GM23248 (cell line): ENCODE results near the gene FREM1. TPM values are rescaled to one million over a fixed set of nuclear protein-coding genes. Genes with fewer than 3 reads are reported as not detected.

ENCODE experiments used
- DNase-seq: peaks from one replicate; pipeline ENCODE4 v3.0.0-alpha.2; 2015
- H2AFZ ChIP-seq: fragments of 200-600 bp; sonication (generic); 2 replicates; pipeline ENCODE4 v1.6.1; 2016; ENCODE audit warnings: antibody characterized with exemption
- H3F3A ChIP-seq: fragments of 200-600 bp; sonication (generic); 2 replicates; pipeline ENCODE4 v1.6.1; 2016; ENCODE audit warnings: mild to moderate bottlenecking, antibody characterized with exemption, mixed run types; ENCODE audit not compliant: insufficient read depth
- H3K27ac ChIP-seq: fragments of 200-600 bp; sonication (generic); 2 replicates; pipeline ENCODE4 v1.5.1; 2016; ENCODE audit warnings: mild to moderate bottlenecking
- H3K27me3 ChIP-seq: fragments of 200-600 bp; sonication (generic); replicated peaks from 2 replicates; pipeline ENCODE4 v1.6.1; 2016; ENCODE audit warnings: mild to moderate bottlenecking; ENCODE audit not compliant: insufficient read depth
- H3K36me3 ChIP-seq: fragments of 200-600 bp; sonication (generic); 2 replicates; pipeline ENCODE4 v1.6.1; 2016; ENCODE audit warnings: low read depth, mild to moderate bottlenecking
- H3K4me1 ChIP-seq: fragments of 200-600 bp; sonication (generic); 2 replicates; pipeline ENCODE4 v1.6.1; 2016; ENCODE audit warnings: mild to moderate bottlenecking; ENCODE audit not compliant: insufficient read depth
- H3K4me2 ChIP-seq: fragments of 200-600 bp; sonication (generic); one replicate; pipeline ENCODE4 v1.6.1; 2016; ENCODE audit warnings: mild to moderate bottlenecking; ENCODE audit not compliant: unreplicated experiment
- H3K4me3 ChIP-seq: fragments of 200-600 bp; sonication (generic); 2 replicates; pipeline ENCODE4 v1.5.1; 2016; ENCODE audit warnings: mild to moderate bottlenecking
- H3K79me2 ChIP-seq: fragments of 200-600 bp; sonication (generic); 2 replicates; pipeline ENCODE4 v1.6.1; 2016; ENCODE audit warnings: mild to moderate bottlenecking; ENCODE audit not compliant: insufficient read depth
- H3K9ac ChIP-seq: fragments of 200-600 bp; sonication (generic); 2 replicates; pipeline ENCODE4 v1.6.1; 2016; ENCODE audit warnings: mild to moderate bottlenecking
- H3K9me2 ChIP-seq: fragments of 200-600 bp; sonication (generic); 2 replicates; pipeline ENCODE4 v1.6.1; 2016; ENCODE audit warnings: mixed run types, mild to moderate bottlenecking, moderate library complexity; ENCODE audit not compliant: insufficient read depth
- H3K9me3 ChIP-seq: fragments of 200-600 bp; sonication (generic); one replicate; pipeline ENCODE4 v1.6.1; 2017; ENCODE audit warnings: low read depth
- H4K20me1 ChIP-seq: fragments of 200-600 bp; sonication (generic); 2 replicates; pipeline ENCODE4 v1.6.0; 2016; ENCODE audit not compliant: insufficient read depth
- EZH2 ChIP-seq: fragments of 200-600 bp; sonication (generic); IDR thresholded peaks from 2 replicates; pipeline ENCODE4 v1.6.1; 2018; ENCODE audit warnings: antibody characterized with exemption, mild to moderate bottlenecking; ENCODE audit not compliant: insufficient read depth, poor library complexity, severe bottlenecking
- EZH2phosphoT487 ChIP-seq: fragments of 200-600 bp; sonication (generic); IDR thresholded peaks from 2 replicates; pipeline ENCODE4 v1.6.1; 2018; ENCODE audit warnings: antibody characterized with exemption, moderate library complexity, mild to moderate bottlenecking, low read depth; ENCODE audit not compliant: insufficient read depth
- WGBS, 2 experiments: methylation state at CpG; one replicate each; pipeline ENCODE4 v1.1.6; 2015 to 2017; ENCODE audit warnings: low lambda C conversion rate in 2 of 2, low coverage in 1 of 2; ENCODE audit errors: missing lambda C conversion rate in 2 of 2; 5-methylcytosine and 5-hydroxymethylcytosine counted together
- in situ Hi-C: fragments of 300-500 bp; cut with MboI; formaldehyde crosslinking; loops from 2 replicates; pipeline ENCODE4 v1.15.0; 2020
- polyA plus RNA-seq: library from polyadenylated mRNA; unstranded; fragments of >200 nt; fragmentation: Nextera tagmentation; extraction: Ambion mirVana; gene quantifications from 2 replicates; pipeline ENCODE4 v1.2.1, GENCODE V29; 2016
- total RNA-seq: library from RNA; depleted of rRNA; stranded (reverse); fragments of >200 nt; shearing (Covaris generic); gene quantifications from 2 replicates; pipeline ENCODE4 v1.2.3, GENCODE V29; 2014

FREM1 gene
- total and polyA plus RNA-seq, 2 experiments from 2014 or later, result 0.11 to 0.31 TPM

DNA sequence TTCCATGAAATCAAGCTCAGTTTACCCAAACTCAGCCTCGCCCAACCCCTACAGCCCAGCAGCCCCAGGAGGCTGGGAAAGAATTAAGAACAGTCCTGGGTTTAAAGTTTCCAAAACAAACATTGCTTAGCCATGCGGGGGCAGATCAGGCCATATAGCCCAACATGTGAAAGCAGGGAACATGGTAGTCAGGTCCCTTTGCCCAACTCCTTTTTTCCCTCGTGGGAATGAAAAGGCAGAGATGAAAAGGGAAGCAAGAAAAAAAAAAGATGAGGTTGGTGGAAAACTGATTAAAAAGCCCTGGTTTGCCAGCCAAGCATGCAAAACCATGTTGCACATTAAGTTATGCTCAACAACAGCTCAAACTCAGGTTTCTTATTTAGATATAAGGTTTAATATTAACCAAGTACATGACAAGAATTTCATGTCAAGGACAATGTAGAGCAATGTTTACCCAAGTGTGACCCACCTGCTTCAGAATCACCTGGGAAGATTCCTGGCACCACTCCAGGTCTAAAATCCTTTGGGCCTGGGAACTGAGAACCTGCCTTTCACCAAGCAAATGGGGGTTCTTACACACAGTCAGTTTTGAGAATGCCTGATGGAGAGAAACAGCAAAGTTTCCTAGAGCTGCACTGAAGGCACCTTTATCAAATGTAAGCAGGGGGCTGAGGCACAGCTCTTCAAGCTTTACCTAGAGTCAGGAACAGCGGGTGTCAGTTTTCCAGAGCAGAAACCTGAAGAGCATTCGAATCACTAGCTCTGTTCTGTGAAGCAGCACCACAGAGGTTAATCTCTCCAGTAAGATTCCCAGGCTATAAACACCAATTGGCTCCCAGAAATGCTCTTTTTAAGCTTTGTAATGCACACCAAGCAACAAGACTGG lies 1.7 kb downstream of the FREM1 start:
- H3K4me2 ChIP-seq, result no peak overlapping the region

DNA sequence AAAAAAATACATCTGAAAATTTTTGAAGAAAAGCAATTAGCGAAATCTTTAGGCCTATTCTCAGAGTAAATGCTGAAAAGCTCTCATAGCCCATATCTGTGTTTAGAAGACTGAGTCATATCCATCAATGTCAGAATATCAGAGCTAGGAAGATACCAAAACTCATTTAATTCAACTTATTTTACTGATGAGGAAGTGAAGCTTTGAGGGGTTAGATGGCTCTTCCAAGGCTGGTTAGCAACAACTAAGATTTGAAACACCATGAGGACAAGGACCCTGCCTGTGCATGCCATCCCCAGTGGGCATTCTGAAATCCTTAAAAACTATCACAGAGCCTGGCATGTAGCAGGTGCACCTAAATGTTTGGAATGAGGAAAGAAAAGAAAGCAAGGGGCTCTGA lies 2.5 kb downstream of the FREM1 start:
- no peak overlapping the region for H3K27ac ChIP-seq
- H3K79me2 ChIP-seq, result no peaks in the 10 kb centered on the region
- in situ Hi-C loops, result no loop called here

More for the DNA sequence above, 1.7 kb downstream of the FREM1 start:
- no peaks in the 10 kb centered on the region for H3K9me3 ChIP-seq
- TF ChIP-seq EZH2, result no peak
- no peak for TF ChIP-seq EZH2phosphoT487
- H2AFZ ChIP-seq, result no peak overlapping the region
- no peaks in the 10 kb centered on the region for H3K9me2 ChIP-seq
- in situ Hi-C loops, result no loop called here
- no peaks in the 10 kb centered on the region for H3K27me3 ChIP-seq
- no peak for DNase-seq
- no peaks in the 10 kb centered on the region for H3F3A ChIP-seq
- WGBS, 2 experiments, result 30 to 37% methylated on average over 5 of the region's 5 CpGs
- H4K20me1 ChIP-seq, result no peaks in the 10 kb centered on the region
- H3K4me1 ChIP-seq, result 0 out of 2 replicates have a peak, but pooled peaks cover 5% of the 10 kb centered on the region
- H3K36me3 ChIP-seq, result no peaks in the 10 kb centered on the region
- H3K79me2 ChIP-seq, result no peaks in the 10 kb centered on the region
- H3K27ac ChIP-seq, result no peak overlapping the region
- H3K4me3 ChIP-seq, result no peak overlapping the region
- no peak overlapping the region for H3K9ac ChIP-seq

GRCh38 chr9:14907360-14907685 lies 2.9 kb downstream of the FREM1 start:
- H3K79me2 ChIP-seq, result no peaks in the 10 kb centered on the region
- H3K4me2 ChIP-seq, result no peak overlapping the region
- no peaks in the 10 kb centered on the region for H3K9me2 ChIP-seq
- H3K27ac ChIP-seq, result no peak overlapping the region
- H2AFZ ChIP-seq, result no peak overlapping the region
- 81 to 85% methylated on average over 5 of the region's 5 CpGs for WGBS, 2 experiments
- TF ChIP-seq EZH2phosphoT487, result no peak
- TF ChIP-seq EZH2, result no peak
- no peaks in the 10 kb centered on the region for H3K9me3 ChIP-seq
- H3F3A ChIP-seq, result 0 out of 2 replicates have a peak, but pooled peaks cover 4% of the 10 kb centered on the region
- DNase-seq, result no peak
- no peaks in the 10 kb centered on the region for H4K20me1 ChIP-seq
- peaks cover 13% of the 10 kb centered on the region for H3K4me1 ChIP-seq
- no peaks in the 10 kb centered on the region for H3K36me3 ChIP-seq
- H3K4me3 ChIP-seq, result no peak overlapping the region
- in situ Hi-C loops, result no loop called here
- H3K9ac ChIP-seq, result no peak overlapping the region
- H3K27me3 ChIP-seq, result no peaks in the 10 kb centered on the region

More for the DNA sequence above, 2.5 kb downstream of the FREM1 start:
- TF ChIP-seq EZH2phosphoT487, result no peak
- H3K36me3 ChIP-seq, result no peaks in the 10 kb centered on the region
- H3K4me1 ChIP-seq, result peaks cover 10% of the 10 kb centered on the region
- no peak overlapping the region for H3K9ac ChIP-seq
- no peaks in the 10 kb centered on the region for H3K9me3 ChIP-seq
- no peak for DNase-seq
- WGBS, 2 experiments, result 87 to 92% methylated on average over 1 of the region's 1 CpG
- H3K9me2 ChIP-seq, result no peaks in the 10 kb centered on the region
- no peaks in the 10 kb centered on the region for H3K27me3 ChIP-seq
- no peak overlapping the region for H3K4me2 ChIP-seq
- H3K4me3 ChIP-seq, result no peak overlapping the region
- H3F3A ChIP-seq, result 0 out of 2 replicates have a peak, but pooled peaks cover 2% of the 10 kb centered on the region
- no peaks in the 10 kb centered on the region for H4K20me1 ChIP-seq
- no peak overlapping the region for H2AFZ ChIP-seq

DNA sequence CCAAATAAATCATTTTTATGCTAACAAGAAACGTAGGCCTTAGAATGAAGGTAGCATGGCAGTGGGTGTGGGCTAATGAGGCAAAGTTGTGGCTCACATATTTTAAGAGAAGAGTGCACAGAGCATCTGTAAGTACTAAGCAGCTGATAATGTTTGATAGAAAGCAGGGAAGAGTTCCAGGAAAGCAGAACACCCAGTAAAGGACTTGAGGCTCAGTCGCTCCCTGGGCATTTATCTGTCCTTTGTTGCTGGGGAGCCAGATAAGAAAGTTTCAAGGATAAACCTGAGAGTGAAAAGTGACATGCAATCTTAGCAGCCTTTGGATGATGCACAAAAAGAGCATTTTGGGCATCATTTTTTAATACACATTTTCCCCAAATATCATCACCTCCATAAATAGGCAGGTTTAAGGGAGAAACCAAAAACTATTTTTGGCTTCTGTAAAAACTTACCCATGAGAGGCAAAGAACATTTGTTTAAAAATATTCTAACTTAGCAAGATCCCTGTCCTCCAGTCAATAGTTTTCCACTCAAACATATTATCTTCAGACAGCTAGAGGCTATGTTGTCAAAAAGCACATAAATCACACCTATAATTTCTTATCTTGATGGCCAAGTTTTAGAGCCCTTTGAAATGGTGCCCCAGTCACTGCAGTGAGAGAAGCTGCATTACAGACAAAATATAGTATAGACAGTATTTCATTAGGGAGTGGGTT lies 3.4 kb downstream of the FREM1 start:
- H4K20me1 ChIP-seq, result no peaks in the 10 kb centered on the region
- no peak overlapping the region for H3K9ac ChIP-seq
- DNase-seq, result no peak
- no peaks in the 10 kb centered on the region for H3K9me2 ChIP-seq
- no peaks in the 10 kb centered on the region for H3K36me3 ChIP-seq
- no peaks in the 10 kb centered on the region for H3K27me3 ChIP-seq
- no peaks in the 10 kb centered on the region for H3K9me3 ChIP-seq
- no peak overlapping the region for H2AFZ ChIP-seq
- peaks cover 16% of the 10 kb centered on the region for H3K4me1 ChIP-seq
- WGBS, 2 experiments, result 55 to 56% methylated on average over 2 of the region's 2 CpGs
- 0 out of 2 replicates have a peak, but pooled peaks cover 4% of the 10 kb centered on the region for H3F3A ChIP-seq
- TF ChIP-seq EZH2, result no peak
- TF ChIP-seq EZH2phosphoT487, result no peak
- no peak overlapping the region for H3K4me2 ChIP-seq
- no peak overlapping the region for H3K4me3 ChIP-seq
- H3K79me2 ChIP-seq, result no peaks in the 10 kb centered on the region
- in situ Hi-C loops, result no loop called here
- H3K27ac ChIP-seq, result no peak overlapping the region
